Prostate gland (tissue), 2 donors: ENCODE data around the gene PLEKHJ1. TPM values are rescaled to one million over a fixed set of nuclear protein-coding genes. Genes with fewer than 3 reads are reported as not detected.

ENCODE experiments used
- DNase-seq: peaks from one replicate; pipeline ENCODE4 v3.0.0-alpha.2; 2019; ENCODE audit warnings: low spot score
- H3K27ac ChIP-seq, 2 donors: fragments of 200-600 bp; sonication (generic); 2 replicates each; pipeline ENCODE4 v1.5.1; 2017 to 2019
- H3K27me3 ChIP-seq: fragments of 200-600 bp; sonication (generic); replicated peaks from 2 replicates; pipeline ENCODE4 v1.5.1; 2019; ENCODE audit not compliant: insufficient read depth
- H3K36me3 ChIP-seq, 2 donors: fragments of 200-600 bp; sonication (generic); 1 replicate in 1 of 2; 2 replicates in 1 of 2; pipeline versions ENCODE4 v1.5.1 to v1.8.1; 2017 to 2019
- H3K4me1 ChIP-seq: fragments of 200-600 bp; sonication (generic); replicated peaks from 2 replicates; pipeline ENCODE4 v1.5.1; 2019
- H3K4me3 ChIP-seq, 2 donors: fragments of 200-600 bp; sonication (generic); 2 replicates each; pipeline ENCODE4 v1.5.1; 2017 to 2019
- H3K9me3 ChIP-seq: fragments of 200-600 bp; sonication (generic); 2 replicates; pipeline ENCODE4 v1.5.1; 2017
- POLR2A ChIP-seq: fragments of 450-650 bp; IDR thresholded peaks from one replicate; pipeline ENCODE4 v1.6.1; 2016; ENCODE audit warnings: antibody characterized with exemption, mild to moderate bottlenecking
- POLR2AphosphoS5 ChIP-seq: sonication (generic); formaldehyde crosslinking; IDR thresholded peaks from one replicate; pipeline ENCODE4 v1.6.1; 2017; ENCODE audit warnings: antibody characterized with exemption
- WGBS: methylation state at CpG from one replicate; pipeline ENCODE4 v1.1.5; 2018; 5-methylcytosine and 5-hydroxymethylcytosine counted together
- intact Hi-C: fragments of 100-400 bp; cut with DNase I; formaldehyde crosslinking; loops from one replicate; pipeline ENCODE4 v1.14.2; 2022
- total RNA-seq, 2 donors: library from RNA; depleted of rRNA; stranded (reverse); fragments of >200 nt; gene quantifications; one replicate each; pipeline ENCODE4 v1.1.0, GENCODE V29; 2016
- TF ChIP-seq, protein P1 (sequence below), 4 experiments: fragments of 200-600 bp in 2 of 4; fragments of 450-650 bp in 2 of 4; sonication (generic) in 2 of 4; IDR thresholded peaks; 1 replicate in 3 of 4; 2 replicates in 1 of 4; pipeline ENCODE4 v1.5.1; 2016 to 2019; ENCODE audit warnings: antibody characterized with exemption in 4 of 4, mild to moderate bottlenecking in 2 of 4, moderate library complexity in 2 of 4

PLEKHJ1 gene
- total RNA-seq, 2 donors from 2014 or later = 59.4 to 91.7 TPM

DNA sequence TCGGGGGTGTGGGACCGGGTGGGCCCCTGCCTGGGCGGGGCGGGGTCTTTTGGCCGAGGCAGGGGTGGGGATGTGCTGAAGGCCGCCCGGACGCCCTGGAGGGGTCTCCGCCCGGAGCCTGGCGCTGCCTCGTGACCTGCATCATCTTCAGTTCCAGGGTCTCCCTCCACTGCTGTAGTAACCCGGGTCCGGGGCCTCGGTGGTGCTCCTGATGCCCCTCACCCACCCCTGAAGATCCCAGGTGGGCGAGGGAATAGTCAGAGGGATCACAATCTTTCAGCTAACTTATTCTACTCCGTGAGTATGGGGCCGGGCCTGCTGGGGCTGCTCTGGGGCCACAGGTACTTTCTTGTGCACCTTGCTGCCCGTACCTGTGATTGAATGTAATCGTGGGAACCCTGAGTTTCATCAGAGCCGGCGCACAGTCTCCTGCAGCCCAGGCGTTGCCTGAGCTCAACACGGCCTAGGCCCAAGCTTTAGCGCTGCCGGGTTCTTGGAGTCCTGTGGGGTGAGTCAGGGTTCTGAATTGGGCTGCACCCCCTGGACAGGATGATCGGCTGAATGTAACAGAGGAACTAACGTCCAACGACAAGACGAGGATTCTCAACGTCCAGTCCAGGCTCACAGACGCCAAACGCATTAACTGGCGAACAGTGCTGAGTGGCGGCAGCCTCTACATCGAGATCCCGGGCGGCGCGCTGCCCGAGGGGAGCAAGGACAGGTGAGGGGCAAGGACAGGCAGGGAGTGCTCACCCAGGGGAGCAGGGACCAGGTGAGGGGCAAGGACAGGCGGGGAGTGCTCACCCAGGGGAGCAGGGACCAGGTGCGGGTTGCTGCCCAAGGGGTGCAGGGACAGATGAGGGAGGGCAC lies 35.3 kb upstream of the PLEKHJ1 start:
- intact Hi-C loops = loop anchor here (2.0 to 5.0 kb wide), 3 partner anchors 35 to 174 kb away; partner anchors contain the start of genes DOT1L, IZUMO4, MOB3A and PLEKHJ1

DNA sequence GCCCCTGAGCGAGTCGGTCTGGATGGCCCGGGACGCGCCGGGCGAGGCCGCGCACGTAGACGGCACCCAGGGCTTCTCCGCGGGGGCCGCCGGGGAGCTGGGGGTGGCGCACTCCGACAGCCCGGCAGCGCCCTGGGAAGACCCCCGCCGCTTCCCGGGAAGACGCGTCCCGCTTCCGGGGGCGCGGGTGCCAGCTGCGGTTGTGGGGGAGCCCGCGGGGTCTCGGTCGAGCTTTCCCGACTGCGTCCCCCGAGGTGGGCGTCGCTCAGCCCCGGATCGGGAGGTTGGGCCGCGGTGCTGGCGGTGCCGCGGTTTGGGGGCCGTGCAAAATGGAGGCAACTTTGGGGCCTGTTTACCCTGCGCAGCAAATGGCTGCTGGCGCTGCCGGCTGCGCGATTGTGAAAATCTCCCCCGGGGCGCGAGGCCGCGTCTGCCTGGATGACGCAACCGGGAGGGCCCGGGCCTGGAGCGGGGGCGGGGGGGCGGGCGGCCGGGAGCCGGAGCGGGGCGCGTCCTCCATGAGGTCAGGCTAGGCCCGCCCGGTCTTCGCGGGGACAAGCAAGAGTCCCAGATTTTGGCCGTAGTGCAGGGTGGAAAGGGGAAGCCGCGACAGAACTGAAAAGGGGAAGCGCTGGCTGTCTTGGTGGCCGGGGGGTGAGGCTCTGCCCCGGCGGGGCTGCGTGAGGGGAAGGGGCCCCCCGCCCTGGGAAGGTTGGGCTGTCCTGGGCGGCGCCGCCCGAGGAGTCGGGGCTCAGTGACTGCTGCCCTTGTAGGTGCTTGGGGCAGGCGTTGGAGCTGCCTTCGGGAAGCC lies 34.5 kb upstream of the PLEKHJ1 start:
- peaks cover 19% of the 10 kb centered on the region for H3K4me1 ChIP-seq
- H3K9me3 ChIP-seq = no peaks in the 10 kb centered on the region
- peak overlapping the region; percentile 99 for H3K27ac ChIP-seq
- peak overlapping the region; percentile 100 for H3K4me3 ChIP-seq
- intact Hi-C loops = loop anchor here (5.0 kb wide), 2 partner anchors 108 to 173 kb away; partner anchors contain the start of genes DOT1L, IZUMO4 and MOB3A
- TF ChIP-seq POLR2A (peak; percentile 79), POLR2AphosphoS5 (peak; percentile 80)
- TF ChIP-seq, protein P1, sequence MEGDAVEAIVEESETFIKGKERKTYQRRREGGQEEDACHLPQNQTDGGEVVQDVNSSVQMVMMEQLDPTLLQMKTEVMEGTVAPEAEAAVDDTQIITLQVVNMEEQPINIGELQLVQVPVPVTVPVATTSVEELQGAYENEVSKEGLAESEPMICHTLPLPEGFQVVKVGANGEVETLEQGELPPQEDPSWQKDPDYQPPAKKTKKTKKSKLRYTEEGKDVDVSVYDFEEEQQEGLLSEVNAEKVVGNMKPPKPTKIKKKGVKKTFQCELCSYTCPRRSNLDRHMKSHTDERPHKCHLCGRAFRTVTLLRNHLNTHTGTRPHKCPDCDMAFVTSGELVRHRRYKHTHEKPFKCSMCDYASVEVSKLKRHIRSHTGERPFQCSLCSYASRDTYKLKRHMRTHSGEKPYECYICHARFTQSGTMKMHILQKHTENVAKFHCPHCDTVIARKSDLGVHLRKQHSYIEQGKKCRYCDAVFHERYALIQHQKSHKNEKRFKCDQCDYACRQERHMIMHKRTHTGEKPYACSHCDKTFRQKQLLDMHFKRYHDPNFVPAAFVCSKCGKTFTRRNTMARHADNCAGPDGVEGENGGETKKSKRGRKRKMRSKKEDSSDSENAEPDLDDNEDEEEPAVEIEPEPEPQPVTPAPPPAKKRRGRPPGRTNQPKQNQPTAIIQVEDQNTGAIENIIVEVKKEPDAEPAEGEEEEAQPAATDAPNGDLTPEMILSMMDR (IDR thresholded peaks at IDR 0.05) = peak in 1 of 4 experiments; percentile 6
- WGBS = under 1% methylated on average over 82 of the region's 88 CpGs
- DNase-seq = peak; percentile 78
- peaks cover 0 to 5% of the 10 kb centered on the region in 2 donors for H3K36me3 ChIP-seq
- H3K27me3 ChIP-seq = no peaks in the 10 kb centered on the region

More for the DNA sequence above, 35.3 kb upstream of the PLEKHJ1 start:
- Histone ChIP-seq H3K9me3 (no peaks in the 10 kb centered on the region), H3K36me3 (peaks cover 0 to 5% of the 10 kb centered on the region in 2 donors), H3K27me3 (no peaks in the 10 kb centered on the region), H3K27ac (peak overlapping the region; percentile 99), H3K4me3 (peak overlapping the region; percentile 100), H3K4me1 (peaks cover 19% of the 10 kb centered on the region)
- 17% methylated on average over 41 of the region's 43 CpGs for WGBS
- TF ChIP-seq POLR2AphosphoS5 = no peak
- TF ChIP-seq, protein P1 (IDR thresholded peaks at IDR 0.05) = no peak
- no peak for TF ChIP-seq POLR2A
- DNase-seq = no peak

DNA sequence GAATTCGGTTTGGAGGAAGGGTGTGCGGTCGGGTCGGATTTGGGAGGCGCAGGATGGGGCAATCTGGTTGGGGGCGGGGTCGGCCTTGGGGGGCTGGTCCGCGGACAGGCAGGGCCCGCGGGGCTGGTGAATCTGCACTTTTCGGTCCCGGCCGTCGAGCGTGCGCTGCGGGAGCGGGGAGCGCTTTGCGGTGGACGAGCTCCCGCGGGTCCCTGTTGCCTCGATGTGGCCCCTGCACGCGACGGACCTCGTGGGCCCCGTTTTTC lies 34.0 kb upstream of the PLEKHJ1 start:
- no peak for TF ChIP-seq POLR2A
- no peak for TF ChIP-seq POLR2AphosphoS5
- TF ChIP-seq, protein P1 (IDR thresholded peaks at IDR 0.05) = no peak
- DNase-seq = no peak
- WGBS = under 1% methylated on average over 30 of the region's 30 CpGs
- H3K36me3 ChIP-seq = peaks cover 0 to 5% of the 10 kb centered on the region in 2 donors
- no peaks in the 10 kb centered on the region for H3K27me3 ChIP-seq
- peak overlapping the region; percentile 99 for H3K27ac ChIP-seq
- no peaks in the 10 kb centered on the region for H3K9me3 ChIP-seq
- intact Hi-C loops = loop anchor here (5.0 kb wide), 2 partner anchors 108 to 173 kb away; partner anchors contain the start of genes DOT1L, IZUMO4 and MOB3A
- peak overlapping the region; percentile 100 for H3K4me3 ChIP-seq
- H3K4me1 ChIP-seq = peaks cover 19% of the 10 kb centered on the region

DNA sequence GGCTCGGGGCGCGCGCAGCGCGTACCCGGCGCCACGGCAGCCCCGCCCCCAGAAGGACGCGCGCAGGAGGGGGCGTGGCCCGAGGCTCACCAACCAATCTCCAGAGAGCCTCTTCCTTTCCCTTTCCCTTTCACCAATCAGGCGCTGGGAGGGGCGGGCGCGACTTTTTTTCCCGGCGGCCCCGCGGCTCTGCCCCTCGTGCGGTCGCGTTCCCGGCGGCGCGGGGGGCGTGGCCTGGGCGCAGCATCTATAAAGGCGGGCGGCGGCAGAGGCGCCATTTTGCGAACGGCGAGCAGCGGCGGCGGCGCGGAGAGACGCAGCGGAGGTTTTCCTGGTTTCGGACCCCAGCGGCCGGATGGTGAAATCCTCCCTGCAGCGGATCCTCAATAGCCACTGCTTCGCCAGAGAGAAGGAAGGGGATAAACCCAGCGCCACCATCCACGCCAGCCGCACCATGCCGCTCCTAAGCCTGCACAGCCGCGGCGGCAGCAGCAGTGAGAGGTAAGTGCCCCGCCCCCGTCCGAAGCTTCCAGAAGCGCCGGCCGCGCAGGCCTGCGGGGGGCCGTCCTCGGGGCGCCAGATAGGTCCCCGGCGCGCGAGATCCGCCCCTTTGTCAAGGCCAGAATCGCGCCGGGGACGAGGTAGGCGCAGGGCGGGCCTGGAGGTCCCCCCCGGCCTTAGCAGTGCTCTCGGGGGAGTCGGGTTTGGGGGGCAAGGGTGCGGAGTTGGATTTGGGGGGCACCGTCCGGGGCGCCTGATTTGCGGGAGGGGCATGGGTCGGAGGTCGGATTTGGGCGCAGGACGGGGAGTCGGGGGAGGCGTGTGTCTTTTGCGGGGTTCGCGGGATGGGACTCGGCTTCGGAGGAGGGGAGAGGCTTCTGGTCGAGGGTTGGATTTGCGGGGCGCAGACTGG lies 33.4 kb upstream of the PLEKHJ1 start:
- intact Hi-C loops = loop anchor here (5.0 kb wide), 2 partner anchors 107 to 172 kb away; partner anchors contain the start of genes DOT1L, IZUMO4 and MOB3A
- peak overlapping the region; percentile 99 for H3K27ac ChIP-seq
- DNase-seq = peak; percentile 97
- TF ChIP-seq, protein P1 (IDR thresholded peaks at IDR 0.05) = peak in 3 of 4 experiments; percentile 17 to 71 (median 53)
- TF ChIP-seq POLR2AphosphoS5 (peak; percentile 97), POLR2A (peak; percentile 100)
- WGBS = under 1% methylated on average over 63 of the region's 103 CpGs
- H3K36me3 ChIP-seq = peaks cover 0 to 5% of the 10 kb centered on the region in 2 donors
- peak overlapping the region; percentile 100 for H3K4me3 ChIP-seq
- no peaks in the 10 kb centered on the region for H3K9me3 ChIP-seq
- H3K27me3 ChIP-seq = no peaks in the 10 kb centered on the region
- peaks cover 19% of the 10 kb centered on the region for H3K4me1 ChIP-seq
